NK-92 (cell line): ENCODE data around the gene TLCD5.

Experiments
- DNase-seq: peaks from one replicate; lab custom pipeline; 2025; ENCODE audit not compliant: unreplicated experiment; lab: John Stamatoyannopoulos, UW

TLCD5 gene

GRCh38 chr11:120336641-120337354, 11.7 kb downstream of the TLCD5 start:
- no peak for DNase-seq

GRCh38 chr11:120337355-120338106, 12.4 kb downstream of the TLCD5 start:
- no peak for DNase-seq

GRCh38 chr11:120338107-120338933, 13.2 kb downstream of the TLCD5 start:
- no peak for DNase-seq

DNA sequence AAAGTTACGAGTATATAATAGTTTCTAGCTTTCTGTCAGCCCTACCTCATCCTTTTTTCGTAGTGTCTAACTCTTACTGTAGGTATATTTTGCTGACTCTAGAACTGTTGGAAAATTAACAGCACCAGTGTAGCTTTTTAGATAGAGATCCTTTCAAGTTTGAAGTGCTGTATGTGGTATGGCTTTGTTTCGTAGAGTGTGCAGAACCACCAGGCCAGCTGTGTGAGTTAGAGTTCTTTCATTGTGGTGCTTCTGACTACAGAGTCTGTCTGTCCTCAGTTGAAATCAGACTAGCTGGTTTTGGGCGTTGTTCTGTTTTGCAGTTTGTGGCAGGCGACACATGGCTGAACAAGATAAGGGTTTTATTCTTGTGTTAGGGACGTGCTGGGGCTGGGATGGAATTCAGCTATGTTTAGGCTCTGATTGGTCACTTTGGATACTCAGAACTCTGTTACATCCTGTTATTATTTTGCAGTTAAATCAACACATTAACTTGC, 14.3 kb downstream of the TLCD5 start:
- no peak for DNase-seq

DNA sequence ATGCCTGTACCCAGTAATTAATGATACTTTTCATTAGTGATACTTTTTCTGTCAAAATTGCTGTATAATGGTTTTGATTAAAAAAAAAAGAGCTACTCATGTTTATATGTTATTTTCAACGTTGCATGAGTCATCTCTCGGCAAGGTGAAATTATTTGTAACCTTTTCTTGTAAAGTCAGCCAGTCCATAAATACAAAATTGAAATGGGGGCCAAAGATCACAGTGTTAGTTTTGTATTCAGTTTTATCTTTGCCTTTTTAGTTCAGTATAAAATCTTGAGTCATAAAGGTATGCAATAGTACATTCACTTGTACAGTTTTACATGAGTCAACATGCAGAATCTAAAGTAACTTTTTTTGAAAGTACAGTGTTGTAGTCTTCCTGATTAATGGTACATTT, 15.4 kb downstream of the TLCD5 start:
- no peak for DNase-seq

DNA sequence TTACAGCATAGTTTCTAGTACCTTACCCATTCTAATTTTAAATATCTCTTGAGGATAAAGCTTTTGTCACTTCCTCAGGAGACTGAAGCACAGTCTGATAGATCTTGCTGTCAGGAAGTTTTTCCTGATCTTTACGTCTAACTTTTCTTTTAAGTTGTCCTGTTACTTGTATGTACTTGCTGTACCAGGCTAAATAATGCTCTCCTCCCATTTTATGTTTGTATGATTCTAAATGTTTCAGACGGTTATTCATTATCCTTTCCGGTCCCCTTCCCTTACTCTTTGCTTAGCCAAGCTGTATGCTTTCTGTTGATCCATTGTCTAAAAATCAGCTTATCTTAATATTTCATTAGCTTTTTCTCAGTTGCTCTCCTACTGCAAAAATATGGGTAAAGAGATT, 17.1 kb downstream of the TLCD5 start:
- DNase-seq, result no peak

GRCh38 chr11:120342678-120343077, 17.6 kb downstream of the TLCD5 start:
- no peak for DNase-seq

- no peak for DNase-seq
These were observed 18.3 kb downstream of the TLCD5 start for GRCh38 chr11:120343429-120343828.

DNA sequence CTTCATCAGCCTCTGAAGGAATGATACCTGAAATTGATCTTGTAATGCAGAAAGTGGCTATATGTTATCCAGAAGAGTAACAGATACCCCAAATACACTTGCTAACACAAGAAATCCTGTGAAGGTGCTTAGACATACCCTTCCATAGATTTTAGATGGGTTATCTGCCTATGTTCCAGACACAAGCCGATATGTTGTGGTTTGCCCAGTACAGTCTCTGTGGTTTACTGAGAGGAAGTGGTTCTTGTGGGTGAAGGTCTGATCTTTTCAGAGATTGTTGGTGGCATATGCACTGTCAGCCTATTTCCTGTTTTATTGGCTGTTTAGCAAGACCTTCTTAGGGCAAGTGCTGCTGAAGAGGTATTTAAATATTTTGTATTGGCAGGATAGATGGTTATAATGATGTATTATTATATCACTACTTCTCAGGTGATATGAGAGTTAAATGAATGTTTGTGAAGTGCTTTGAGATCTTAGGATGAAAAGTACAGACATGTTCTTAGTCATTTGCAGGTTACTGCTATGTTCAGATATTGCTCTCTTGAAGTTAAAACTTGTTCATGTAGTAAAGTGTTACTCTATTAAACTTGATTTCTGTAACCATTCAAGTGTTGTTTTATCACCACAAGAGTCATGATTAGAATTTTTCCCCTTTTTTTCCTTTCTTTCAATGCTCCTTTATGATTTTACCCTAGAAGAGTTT, 19.4 kb downstream of the TLCD5 start:
- DNase-seq, result no peak

- no peak for DNase-seq
These were observed 21.1 kb downstream of the TLCD5 start for GRCh38 chr11:120346233-120346632.

- DNase-seq, result no peak
These were observed 25.5 kb downstream of the TLCD5 start for GRCh38 chr11:120350637-120351036.

DNA sequence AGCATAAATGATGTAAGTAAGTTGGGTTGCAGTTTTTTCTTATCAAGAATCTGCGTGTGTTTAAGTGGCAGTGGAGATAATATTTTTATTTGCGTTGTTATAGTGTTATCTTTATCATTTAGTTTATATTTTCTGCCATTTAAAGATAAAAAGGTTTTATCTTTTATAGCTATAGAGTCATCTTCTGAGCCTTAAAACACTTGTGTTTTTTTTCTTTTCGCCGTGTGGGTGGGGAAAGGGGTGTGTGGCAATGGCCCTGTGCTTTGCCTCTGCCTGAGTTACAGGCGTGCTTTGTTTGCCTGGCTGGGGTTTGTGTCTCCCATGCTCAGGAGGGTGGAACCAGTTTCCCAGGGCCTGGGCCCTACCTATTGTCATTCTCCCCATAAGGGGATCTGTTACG, 27.3 kb downstream of the TLCD5 start:
- DNase-seq, result no peak

DNA sequence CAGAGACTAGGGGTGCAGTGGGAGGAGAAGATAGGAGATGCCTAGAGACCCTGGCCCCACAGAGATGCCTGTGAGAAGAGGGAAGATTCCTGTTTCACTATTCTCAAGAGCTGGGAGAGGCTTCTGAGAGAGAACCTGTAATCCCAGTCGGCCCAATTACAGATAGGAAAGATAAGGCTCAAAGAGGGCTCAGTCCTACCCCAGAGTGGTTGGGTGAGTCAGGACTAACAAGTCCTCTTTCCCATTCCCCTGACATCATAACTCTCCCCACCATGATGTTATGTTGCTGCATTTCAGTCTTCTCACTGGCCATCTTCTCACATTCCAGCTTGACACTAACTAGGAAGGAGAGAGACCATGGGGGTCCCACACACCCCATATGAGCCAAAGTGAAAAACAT, 29.0 kb downstream of the TLCD5 start:
- no peak for DNase-seq

DNA sequence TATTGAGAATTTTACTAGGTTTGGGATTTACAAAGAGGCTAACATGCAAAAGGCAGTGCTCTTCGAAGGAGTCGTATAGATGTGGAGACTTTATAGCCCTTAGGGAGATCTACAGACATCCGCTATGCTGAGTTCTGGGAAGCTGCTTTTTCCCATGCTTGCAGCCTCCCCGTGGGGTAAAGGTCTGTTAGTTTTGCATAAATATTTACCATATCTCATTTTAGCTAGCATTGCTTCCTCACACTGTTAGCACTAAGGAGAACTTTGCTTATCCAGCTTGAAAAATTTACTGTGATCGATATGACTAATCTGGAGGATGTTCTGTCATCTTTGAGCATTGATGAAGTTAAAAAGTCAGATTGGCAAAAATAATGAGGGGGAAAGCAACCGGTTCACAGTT, 29.7 kb downstream of the TLCD5 start:
- DNase-seq, result no peak

- no peak for DNase-seq
These were observed 32.5 kb downstream of the TLCD5 start for GRCh38 chr11:120357620-120358019.

DNA sequence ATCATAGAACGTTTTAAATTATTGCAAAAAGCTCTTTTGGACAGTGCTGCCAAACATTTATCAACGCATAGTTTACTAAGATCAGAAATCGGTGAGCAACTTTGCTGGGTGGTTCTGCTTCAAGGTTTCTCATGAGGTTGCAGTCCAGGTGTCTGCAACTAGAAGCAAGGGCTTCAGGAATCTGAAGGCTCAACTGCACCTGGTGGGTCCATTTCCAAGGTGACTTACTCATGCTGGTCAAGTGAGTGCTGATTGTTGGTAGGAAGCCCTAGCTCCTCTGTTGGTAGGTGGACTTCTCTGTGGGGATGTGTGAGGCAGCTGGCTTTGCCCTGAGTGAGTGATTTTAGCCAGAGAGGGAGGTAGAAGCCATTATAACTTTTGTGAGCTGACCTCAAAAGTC, 33.6 kb downstream of the TLCD5 start:
- no peak for DNase-seq

DNA sequence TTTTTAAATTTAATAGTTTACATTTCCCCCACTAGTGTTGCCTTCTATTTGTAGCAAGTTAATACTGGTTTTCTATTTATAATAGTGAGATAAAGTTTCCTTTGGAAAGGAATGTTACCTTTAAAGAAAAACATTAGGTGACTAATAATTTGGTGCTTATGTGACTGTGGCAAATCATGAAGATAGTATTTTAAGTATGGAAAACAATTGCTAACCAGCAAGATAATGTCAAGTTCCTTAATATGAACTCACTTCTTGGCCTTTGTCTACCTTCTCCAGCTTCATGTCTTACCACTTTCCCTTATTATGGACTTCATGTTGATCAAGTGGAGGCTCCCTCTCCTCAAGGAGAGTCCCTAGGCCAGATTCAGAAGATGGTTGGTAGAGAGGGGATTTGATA, 38.3 kb downstream of the TLCD5 start:
- DNase-seq, result no peak

DNA sequence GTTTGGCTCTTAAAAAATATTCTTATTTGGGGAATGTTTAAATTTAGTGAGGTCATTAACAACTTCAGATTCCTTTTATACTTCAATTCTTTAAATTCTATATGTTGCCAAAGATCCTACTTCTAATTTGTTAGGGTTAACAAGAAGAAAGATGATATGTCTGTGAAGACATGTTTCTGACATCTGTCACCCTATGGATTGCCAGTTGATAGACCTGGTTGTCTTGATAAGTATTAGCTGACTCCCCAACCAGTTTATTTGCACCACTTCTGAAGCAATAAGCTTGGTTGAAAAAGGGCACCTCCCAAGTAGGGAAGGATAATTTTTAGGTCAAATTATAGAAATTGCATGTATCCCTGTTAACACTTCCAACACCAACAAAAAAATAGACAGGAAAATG, 40.4 kb downstream of the TLCD5 start:
- no peak for DNase-seq

DNA sequence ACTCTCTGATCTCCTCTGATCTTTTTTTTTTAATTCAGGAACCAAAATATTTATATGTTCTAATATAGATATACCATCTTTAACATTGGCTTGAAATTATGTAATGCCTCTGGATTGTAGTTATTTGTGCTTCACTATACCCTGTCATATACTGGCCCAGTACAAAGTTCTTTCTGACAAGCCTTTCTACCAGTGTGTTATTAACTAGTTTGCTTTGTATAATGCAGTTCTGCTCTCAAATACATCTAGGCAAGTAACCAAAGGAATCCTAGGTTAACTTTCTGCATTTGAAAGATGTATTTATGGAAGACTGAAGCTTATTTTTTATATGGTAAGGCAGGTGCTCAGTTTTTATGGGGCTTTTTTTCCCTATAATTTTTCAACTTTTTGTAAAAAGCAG, 47.2 kb downstream of the TLCD5 start:
- DNase-seq, result no peak

- no peak for DNase-seq
These were observed 50.0 kb downstream of the TLCD5 start for GRCh38 chr11:120375076-120375475.

DNA sequence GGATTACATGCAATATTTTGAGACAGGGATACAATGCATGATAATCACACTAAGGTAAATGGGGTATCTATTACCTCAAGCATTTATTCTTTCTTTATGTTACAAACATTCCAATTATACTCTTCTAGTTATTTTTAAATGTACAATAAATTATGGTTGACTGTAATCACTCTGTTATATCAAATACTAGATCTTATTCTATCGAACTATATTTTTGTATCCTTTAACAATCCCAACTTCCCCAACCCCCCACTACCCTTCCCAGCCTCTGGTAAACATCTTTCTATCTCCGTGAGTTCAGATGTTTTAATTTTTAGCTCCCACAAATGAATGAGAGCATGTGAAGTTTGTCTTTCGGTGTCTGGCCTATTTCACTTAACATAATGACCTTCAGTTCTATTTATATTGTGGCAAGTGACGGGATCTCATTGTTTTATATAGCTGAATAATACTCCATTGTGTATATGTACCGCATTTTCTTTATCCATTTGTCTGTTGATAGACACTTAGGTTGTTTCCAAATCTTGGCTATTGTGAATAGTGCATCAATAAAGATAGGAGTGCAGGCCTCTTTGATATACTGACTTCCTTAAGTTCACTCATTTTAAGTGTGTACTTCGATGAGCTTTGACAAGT, 51.6 kb downstream of the TLCD5 start:
- no peak for DNase-seq
